Uterus (tissue), 2 donors: Measurements from ENCODE around the gene VANGL2.

Experiments
- CTCF ChIP-seq, 4 experiments: fragments of 200-600 bp in 2 of 4; fragments of 450-650 bp in 2 of 4; sonication (generic) in 2 of 4; IDR thresholded peaks; one replicate each; pipeline ENCODE4 v1.5.1; 2016 to 2019; ENCODE audit warnings: antibody characterized with exemption in 4 of 4, mild to moderate bottlenecking in 2 of 4, moderate library complexity in 1 of 4
- POLR2A ChIP-seq, 2 donors: fragments of 450-650 bp; IDR thresholded peaks; one replicate each; pipeline ENCODE4 v1.6.1; 2016; ENCODE audit warnings: antibody characterized with exemption in 2 of 2, mild to moderate bottlenecking in 1 of 2, moderate library complexity in 1 of 2

- TF ChIP-seq CTCF (IDR thresholded peaks at IDR 0.05) (no peak), POLR2A (IDR thresholded peaks at IDR 0.05) (no peak)
Measured at GRCh38 chr1:160413716-160414115, 13.4 kb downstream of the VANGL2 start.
